HepG2 (cell line): Measurements from ENCODE around the gene CYP17A1. TPM values are rescaled to one million over a fixed set of nuclear protein-coding genes. Genes with fewer than 3 reads are reported as not detected.
A peak's percentile ranks its signal among the peaks of the same experiment; 100 is the strongest.

Experiments used
- ADNP ChIP-seq: sonication (generic); formaldehyde crosslinking; IDR thresholded peaks from 2 replicates; pipeline ENCODE4 v1.4.0; 2020; ENCODE audit warnings: missing genetic modification reagents
- HOXA5 ChIP-seq: sonication (generic); formaldehyde crosslinking; IDR thresholded peaks from 2 replicates; pipeline ENCODE4 v1.4.0; 2020; ENCODE audit warnings: missing genetic modification reagents
- MIER2 ChIP-seq: IDR thresholded peaks from 2 replicates; pipeline ENCODE4 v1.6.1; 2016; ENCODE audit warnings: missing biosample characterization, missing genetic modification reagents
- NFATC3 ChIP-seq: sonication (generic); formaldehyde crosslinking; IDR thresholded peaks from 2 replicates; pipeline ENCODE4 v1.5.1; 2020; ENCODE audit warnings: mild to moderate bottlenecking, missing genetic modification reagents
- PHF20 ChIP-seq: sonication (generic); formaldehyde crosslinking; IDR thresholded peaks from 2 replicates; pipeline ENCODE4 v1.5.0; 2020; ENCODE audit warnings: mild to moderate bottlenecking, missing genetic modification reagents
- RFX5 ChIP-seq: IDR thresholded peaks from 2 replicates; pipeline ENCODE4 v1.6.1; 2011; ENCODE audit warnings: low read depth, low read length, improper control_type of control experiment
- SMC3 ChIP-seq: IDR thresholded peaks from 2 replicates; pipeline ENCODE4 v1.6.1; 2011; ENCODE audit warnings: low read length, improper control_type of control experiment
- SP4 ChIP-seq: sonication (generic); formaldehyde crosslinking; IDR thresholded peaks from 2 replicates; pipeline ENCODE4 v1.8.1; 2023; ENCODE audit warnings: mild to moderate bottlenecking, missing genetic modification reagents
- TCF12 ChIP-seq, 2 experiments: fragments of 450-650 bp in 1 of 2; sonication (generic) in 1 of 2; formaldehyde crosslinking in 1 of 2; IDR thresholded peaks; 2 replicates each; pipeline versions ENCODE4 v1.6.1 to v1.8.0; 2017 to 2022; ENCODE audit warnings: antibody characterized with exemption in 1 of 2, mild to moderate bottlenecking in 1 of 2, missing genetic modification reagents in 1 of 2, moderate library complexity in 1 of 2
- ZFP36L1 ChIP-seq: sonication (generic); formaldehyde crosslinking; IDR thresholded peaks from 2 replicates; pipeline ENCODE4 v1.8.0; 2022; ENCODE audit warnings: mild to moderate bottlenecking, missing genetic modification reagents, moderate library complexity
- ZNF17 ChIP-seq: sonication (generic); formaldehyde crosslinking; IDR thresholded peaks from 2 replicates; pipeline ENCODE4 v1.5.0; 2020; ENCODE audit warnings: mild to moderate bottlenecking, missing genetic modification reagents
- ZNF205 ChIP-seq: IDR thresholded peaks from 2 replicates; pipeline ENCODE4 v1.6.1; 2018; ENCODE audit warnings: missing biosample characterization, missing genetic modification reagents
- ZNF446 ChIP-seq: sonication (generic); formaldehyde crosslinking; IDR thresholded peaks from 2 replicates; pipeline ENCODE4 v1.5.0; 2020; ENCODE audit warnings: mild to moderate bottlenecking, missing genetic modification reagents
- ZNF839 ChIP-seq: sonication (generic); formaldehyde crosslinking; IDR thresholded peaks from 2 replicates; pipeline ENCODE4 v1.4.0; 2020; ENCODE audit warnings: missing genetic modification reagents, mild to moderate bottlenecking, borderline replicate concordance
- ZSCAN20 ChIP-seq: sonication (generic); formaldehyde crosslinking; IDR thresholded peaks from 2 replicates; pipeline ENCODE4 v1.4.0; 2020; ENCODE audit warnings: missing genetic modification reagents, mild to moderate bottlenecking, borderline replicate concordance
- polyA plus RNA-seq, 8 experiments: library from polyadenylated mRNA; depleted of rRNA in 3 of 8; stranded (reverse) in 7 of 8; unstranded in 1 of 8; fragments of >200 nt; fragmentation: Illumina TruSeq in 4 of 8; extraction: Trizol in 4 of 8; gene quantifications; 2 replicates each; pipeline versions ENCODE4 v1.2.1 to v1.2.3, GENCODE V29; 2011 to 2016; ENCODE audit warnings: low read depth in 4 of 8, missing spikeins in 1 of 8, mixed read lengths in 1 of 8; ENCODE audit not compliant: insufficient read depth in 1 of 8
- total RNA-seq, 5 experiments: library from RNA; depleted of rRNA; stranded (reverse); fragments of >200 nt; fragmentation: Illumina TruSeq; extraction: Trizol; gene quantifications; 2 replicates each; pipeline ENCODE4 v1.2.3, GENCODE V29; 2016; ENCODE audit warnings: low read depth in 1 of 5
- TF ChIP-seq, protein P1 (sequence below): sonication (generic); formaldehyde crosslinking; conservative IDR thresholded peaks from 2 replicates; pipeline ENCODE4 v1.4.0; 2020; ENCODE audit warnings: missing genetic modification reagents
- TF ChIP-seq, protein P2 (sequence below): sonication (generic); formaldehyde crosslinking; IDR thresholded peaks from 2 replicates; pipeline ENCODE4 v1.4.0; 2020; ENCODE audit warnings: missing genetic modification reagents, low read depth, mild to moderate bottlenecking, borderline replicate concordance
- TF ChIP-seq, protein P3 (sequence below): sonication (generic); formaldehyde crosslinking; conservative IDR thresholded peaks from 2 replicates; pipeline ENCODE4 v1.4.0; 2020; ENCODE audit warnings: mild to moderate bottlenecking, missing genetic modification reagents, moderate library complexity
- TF ChIP-seq, protein P4 (sequence below): fragments of 450-650 bp; IDR thresholded peaks from 2 replicates; pipeline ENCODE4 v1.6.1; 2016
- TF ChIP-seq, protein P5 (sequence below): sonication (generic); formaldehyde crosslinking; IDR thresholded peaks from 2 replicates; pipeline ENCODE4 v1.4.0; 2020; ENCODE audit warnings: missing genetic modification reagents

CYP17A1 gene
- total and polyA plus RNA-seq, 2 of the 13 experiments (the other 11 are each of a cell fraction or from before 2014, with no cell fraction given), result 0.13 to 1.1 TPM

DNA sequence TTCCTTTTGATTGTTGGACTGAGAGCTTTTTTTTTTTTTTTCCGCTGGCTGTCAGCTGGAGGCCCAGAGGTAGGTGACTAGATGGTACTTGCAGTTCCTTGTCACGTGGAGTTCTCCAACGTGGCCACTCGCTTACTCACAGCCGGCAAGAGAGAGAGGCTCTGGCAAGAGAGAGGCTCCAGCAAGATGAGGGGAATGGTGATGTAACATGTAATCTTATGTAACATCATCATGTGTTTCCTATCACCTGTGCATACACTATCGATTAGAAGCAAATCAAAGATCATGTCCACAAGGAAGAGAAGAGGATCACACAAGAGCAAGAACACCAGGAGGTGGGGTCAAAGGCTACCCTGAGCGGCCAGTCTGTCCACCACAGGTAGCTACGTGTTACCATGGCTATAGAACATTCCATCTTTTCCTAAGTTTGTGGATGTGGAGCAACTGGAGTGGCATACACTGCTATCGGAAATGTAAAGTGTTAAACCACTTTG, 12.9 kb upstream of the CYP17A1 start (continued):
- TF ChIP-seq, protein P1, sequence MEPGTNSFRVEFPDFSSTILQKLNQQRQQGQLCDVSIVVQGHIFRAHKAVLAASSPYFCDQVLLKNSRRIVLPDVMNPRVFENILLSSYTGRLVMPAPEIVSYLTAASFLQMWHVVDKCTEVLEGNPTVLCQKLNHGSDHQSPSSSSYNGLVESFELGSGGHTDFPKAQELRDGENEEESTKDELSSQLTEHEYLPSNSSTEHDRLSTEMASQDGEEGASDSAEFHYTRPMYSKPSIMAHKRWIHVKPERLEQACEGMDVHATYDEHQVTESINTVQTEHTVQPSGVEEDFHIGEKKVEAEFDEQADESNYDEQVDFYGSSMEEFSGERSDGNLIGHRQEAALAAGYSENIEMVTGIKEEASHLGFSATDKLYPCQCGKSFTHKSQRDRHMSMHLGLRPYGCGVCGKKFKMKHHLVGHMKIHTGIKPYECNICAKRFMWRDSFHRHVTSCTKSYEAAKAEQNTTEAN, result no peak
- TF ChIP-seq ZSCAN20 (no peak), SMC3 (peak; percentile 24; the same call in 1 of the 2 replicates), NFATC3 (no peak), HOXA5 (peak; percentile 60; the same call in 1 of the 2 replicates), SP4 (CRISPR knock-in tag) (no peak), ZNF205 (peak; percentile 61; the same call in 1 of the 2 replicates), ADNP (CRISPR knock-in tag) (0 out of 2 replicates have a peak, but pooled peaks have one; percentile 5), ZNF446 (no peak), ZFP36L1 (CRISPR knock-in tag) (0 out of 2 replicates have a peak, but pooled peaks have one; percentile 22), RFX5 (no peak), MIER2 (CRISPR knock-in tag) (0 out of 2 replicates have a peak, but pooled peaks have one; percentile 68), ZNF17 (no peak), PHF20 (CRISPR knock-in tag) (peak; percentile 54), ZNF839 (no peak), TCF12 (IDR thresholded peaks at IDR 0.05) (no peak), TCF12 (CRISPR knock-in tag; IDR thresholded peaks at IDR 0.05) (peak; percentile 71; the same call in 1 of the 2 replicates)
- TF ChIP-seq, protein P2, sequence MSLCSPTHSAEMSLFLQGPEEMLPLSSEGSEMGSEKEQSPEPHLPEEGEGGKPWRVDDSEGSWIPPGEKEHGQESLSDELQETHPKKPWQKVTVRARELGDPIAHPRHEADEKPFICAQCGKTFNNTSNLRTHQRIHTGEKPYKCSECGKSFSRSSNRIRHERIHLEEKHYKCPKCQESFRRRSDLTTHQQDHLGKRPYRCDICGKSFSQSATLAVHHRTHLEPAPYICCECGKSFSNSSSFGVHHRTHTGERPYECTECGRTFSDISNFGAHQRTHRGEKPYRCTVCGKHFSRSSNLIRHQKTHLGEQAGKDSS (CRISPR knock-in tag), result no peak
- TF ChIP-seq, protein P3, sequence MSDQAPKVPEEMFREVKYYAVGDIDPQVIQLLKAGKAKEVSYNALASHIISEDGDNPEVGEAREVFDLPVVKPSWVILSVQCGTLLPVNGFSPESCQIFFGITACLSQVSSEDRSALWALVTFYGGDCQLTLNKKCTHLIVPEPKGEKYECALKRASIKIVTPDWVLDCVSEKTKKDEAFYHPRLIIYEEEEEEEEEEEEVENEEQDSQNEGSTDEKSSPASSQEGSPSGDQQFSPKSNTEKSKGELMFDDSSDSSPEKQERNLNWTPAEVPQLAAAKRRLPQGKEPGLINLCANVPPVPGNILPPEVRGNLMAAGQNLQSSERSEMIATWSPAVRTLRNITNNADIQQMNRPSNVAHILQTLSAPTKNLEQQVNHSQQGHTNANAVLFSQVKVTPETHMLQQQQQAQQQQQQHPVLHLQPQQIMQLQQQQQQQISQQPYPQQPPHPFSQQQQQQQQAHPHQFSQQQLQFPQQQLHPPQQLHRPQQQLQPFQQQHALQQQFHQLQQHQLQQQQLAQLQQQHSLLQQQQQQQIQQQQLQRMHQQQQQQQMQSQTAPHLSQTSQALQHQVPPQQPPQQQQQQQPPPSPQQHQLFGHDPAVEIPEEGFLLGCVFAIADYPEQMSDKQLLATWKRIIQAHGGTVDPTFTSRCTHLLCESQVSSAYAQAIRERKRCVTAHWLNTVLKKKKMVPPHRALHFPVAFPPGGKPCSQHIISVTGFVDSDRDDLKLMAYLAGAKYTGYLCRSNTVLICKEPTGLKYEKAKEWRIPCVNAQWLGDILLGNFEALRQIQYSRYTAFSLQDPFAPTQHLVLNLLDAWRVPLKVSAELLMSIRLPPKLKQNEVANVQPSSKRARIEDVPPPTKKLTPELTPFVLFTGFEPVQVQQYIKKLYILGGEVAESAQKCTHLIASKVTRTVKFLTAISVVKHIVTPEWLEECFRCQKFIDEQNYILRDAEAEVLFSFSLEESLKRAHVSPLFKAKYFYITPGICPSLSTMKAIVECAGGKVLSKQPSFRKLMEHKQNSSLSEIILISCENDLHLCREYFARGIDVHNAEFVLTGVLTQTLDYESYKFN, result peak; percentile 95
- TF ChIP-seq, protein P4, sequence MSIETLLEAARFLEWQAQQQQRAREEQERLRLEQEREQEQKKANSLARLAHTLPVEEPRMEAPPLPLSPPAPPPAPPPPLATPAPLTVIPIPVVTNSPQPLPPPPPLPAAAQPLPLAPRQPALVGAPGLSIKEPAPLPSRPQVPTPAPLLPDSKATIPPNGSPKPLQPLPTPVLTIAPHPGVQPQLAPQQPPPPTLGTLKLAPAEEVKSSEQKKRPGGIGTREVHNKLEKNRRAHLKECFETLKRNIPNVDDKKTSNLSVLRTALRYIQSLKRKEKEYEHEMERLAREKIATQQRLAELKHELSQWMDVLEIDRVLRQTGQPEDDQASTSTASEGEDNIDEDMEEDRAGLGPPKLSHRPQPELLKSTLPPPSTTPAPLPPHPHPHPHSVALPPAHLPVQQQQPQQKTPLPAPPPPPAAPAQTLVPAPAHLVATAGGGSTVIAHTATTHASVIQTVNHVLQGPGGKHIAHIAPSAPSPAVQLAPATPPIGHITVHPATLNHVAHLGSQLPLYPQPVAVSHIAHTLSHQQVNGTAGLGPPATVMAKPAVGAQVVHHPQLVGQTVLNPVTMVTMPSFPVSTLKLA, result peak; percentile 85
- TF ChIP-seq, protein P5, sequence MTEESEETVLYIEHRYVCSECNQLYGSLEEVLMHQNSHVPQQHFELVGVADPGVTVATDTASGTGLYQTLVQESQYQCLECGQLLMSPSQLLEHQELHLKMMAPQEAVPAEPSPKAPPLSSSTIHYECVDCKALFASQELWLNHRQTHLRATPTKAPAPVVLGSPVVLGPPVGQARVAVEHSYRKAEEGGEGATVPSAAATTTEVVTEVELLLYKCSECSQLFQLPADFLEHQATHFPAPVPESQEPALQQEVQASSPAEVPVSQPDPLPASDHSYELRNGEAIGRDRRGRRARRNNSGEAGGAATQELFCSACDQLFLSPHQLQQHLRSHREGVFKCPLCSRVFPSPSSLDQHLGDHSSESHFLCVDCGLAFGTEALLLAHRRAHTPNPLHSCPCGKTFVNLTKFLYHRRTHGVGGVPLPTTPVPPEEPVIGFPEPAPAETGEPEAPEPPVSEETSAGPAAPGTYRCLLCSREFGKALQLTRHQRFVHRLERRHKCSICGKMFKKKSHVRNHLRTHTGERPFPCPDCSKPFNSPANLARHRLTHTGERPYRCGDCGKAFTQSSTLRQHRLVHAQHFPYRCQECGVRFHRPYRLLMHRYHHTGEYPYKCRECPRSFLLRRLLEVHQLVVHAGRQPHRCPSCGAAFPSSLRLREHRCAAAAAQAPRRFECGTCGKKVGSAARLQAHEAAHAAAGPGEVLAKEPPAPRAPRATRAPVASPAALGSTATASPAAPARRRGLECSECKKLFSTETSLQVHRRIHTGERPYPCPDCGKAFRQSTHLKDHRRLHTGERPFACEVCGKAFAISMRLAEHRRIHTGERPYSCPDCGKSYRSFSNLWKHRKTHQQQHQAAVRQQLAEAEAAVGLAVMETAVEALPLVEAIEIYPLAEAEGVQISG, result peak; percentile 83
